Panc1 (cell line): Measurements from ENCODE around the gene KASH5. TPM values are rescaled to one million over a fixed set of nuclear protein-coding genes. Genes with fewer than 3 reads are reported as not detected.

Source experiments
- ATAC-seq: fragments of 200-7000 bp; cut with Tn5 transposase; 2 replicates; pipeline ENCODE4 v1.9.1; 2020; ENCODE audit warnings: mild to moderate bottlenecking, moderate library complexity
- BruUV-seq: library from RNA; stranded (reverse); fragments of 400-500 nt; replicated peaks from 2 replicates; lab custom pipeline; 2021; lab: Mats Ljungman, UMichigan
- CTCF ChIA-PET: fragments of 300-600 bp; sonication (Branson Sonifier 250); formaldehyde crosslinking; loops from one replicate; lab custom pipeline; 2022; ENCODE audit warnings: antibody characterized with exemption; lab: Charles Lee
- POLR2A ChIA-PET: fragments of 300-600 bp; sonication (Branson Sonifier 250); formaldehyde crosslinking; loops from one replicate; lab custom pipeline; 2022; ENCODE audit warnings: antibody characterized with exemption; lab: Charles Lee
- DNase-seq: peaks from one replicate; pipeline ENCODE4 v3.0.0-alpha.2; 2010; ENCODE audit warnings: low read depth, low spot score
- H3K27ac ChIP-seq: 2 replicates; pipeline ENCODE4 v1.5.1; 2011; ENCODE audit warnings: mild to moderate bottlenecking, low read length, inconsistent platforms
- H3K27me3 ChIP-seq: fragments of 200-500 bp; sonication (Bioruptor generic); 2 replicates; pipeline ENCODE4 v1.6.0; 2014; ENCODE audit warnings: low read length, inconsistent platforms; ENCODE audit not compliant: control insufficient read depth, insufficient read depth
- H3K36me3 ChIP-seq: fragments of 200-500 bp; sonication (Bioruptor generic); 2 replicates; pipeline ENCODE4 v1.5.1; 2014; ENCODE audit warnings: inconsistent platforms, mild to moderate bottlenecking, low read length, moderate library complexity; ENCODE audit not compliant: control insufficient read depth, insufficient read depth
- H3K4me1 ChIP-seq: 2 replicates; pipeline ENCODE4 v1.5.1; 2011; ENCODE audit warnings: inconsistent platforms, mild to moderate bottlenecking, low read length, moderate library complexity; ENCODE audit not compliant: control insufficient read depth, insufficient read depth
- H3K4me3 ChIP-seq, 2 experiments: 2 replicates each; pipeline ENCODE4 v1.5.1; 2011 to 2012; ENCODE audit warnings: low read depth in 2 of 2, low read length in 2 of 2, mild to moderate bottlenecking in 2 of 2, inconsistent platforms in 1 of 2, moderate library complexity in 1 of 2
- H3K9me3 ChIP-seq: fragments of 200-500 bp; sonication (Bioruptor generic); 2 replicates; pipeline ENCODE4 v1.5.1; 2014; ENCODE audit warnings: low read depth, mild to moderate bottlenecking, inconsistent platforms, low read length, moderate library complexity; ENCODE audit not compliant: control insufficient read depth, insufficient read depth
- POLR2AphosphoS5 ChIP-seq: IDR thresholded peaks from 2 replicates; pipeline ENCODE4 v1.6.1; 2012; ENCODE audit warnings: mild to moderate bottlenecking, low read depth, low read length, moderate library complexity
- SIN3A ChIP-seq: IDR thresholded peaks from 2 replicates; pipeline ENCODE4 v1.6.1; 2012; ENCODE audit warnings: low read depth, mild to moderate bottlenecking, low read length, moderate library complexity, borderline replicate concordance; ENCODE audit not compliant: insufficient read depth
- TCF7L2 ChIP-seq: IDR thresholded peaks from 2 replicates; pipeline ENCODE4 v1.6.1; 2011; ENCODE audit warnings: mild to moderate bottlenecking, low read depth, low read length, inconsistent platforms
- in situ Hi-C: cut with HindIII; loops from 2 replicates; pipeline ENCODE4 v1.10.0; 2016; ENCODE audit warnings: low sequenced_read_pairs, low pct_unique_long_range_greater_than_20kb
- intact Hi-C: fragments of 100-400 bp; cut with micrococcal nuclease; formaldehyde crosslinking; loops from one replicate; pipeline ENCODE4 v1.10.0; 2022; ENCODE audit not compliant: unreplicated experiment
- total RNA-seq: library from RNA; stranded (reverse); gene quantifications from one replicate; pipeline ENCODE4 v1.2.1, GENCODE V29; 2021; ENCODE audit not compliant: unreplicated experiment
- TF ChIP-seq, protein P1 (sequence below): fragments of 450-650 bp; IDR thresholded peaks from 2 replicates; pipeline ENCODE4 v1.5.1; 2017; ENCODE audit warnings: mild to moderate bottlenecking
- TF ChIP-seq, protein P2 (sequence below), 2 experiments: IDR thresholded peaks; 2 replicates each; pipeline ENCODE4 v1.6.1; 2011 to 2012; ENCODE audit warnings: low read depth in 2 of 2, control low read depth in 1 of 2, low read length in 1 of 2, mild to moderate bottlenecking in 1 of 2, moderate library complexity in 1 of 2; ENCODE audit not compliant: insufficient read depth in 1 of 2

The KASH5 gene
- total RNA-seq, 1 experiment from 2014 or later: not detected

DNA sequence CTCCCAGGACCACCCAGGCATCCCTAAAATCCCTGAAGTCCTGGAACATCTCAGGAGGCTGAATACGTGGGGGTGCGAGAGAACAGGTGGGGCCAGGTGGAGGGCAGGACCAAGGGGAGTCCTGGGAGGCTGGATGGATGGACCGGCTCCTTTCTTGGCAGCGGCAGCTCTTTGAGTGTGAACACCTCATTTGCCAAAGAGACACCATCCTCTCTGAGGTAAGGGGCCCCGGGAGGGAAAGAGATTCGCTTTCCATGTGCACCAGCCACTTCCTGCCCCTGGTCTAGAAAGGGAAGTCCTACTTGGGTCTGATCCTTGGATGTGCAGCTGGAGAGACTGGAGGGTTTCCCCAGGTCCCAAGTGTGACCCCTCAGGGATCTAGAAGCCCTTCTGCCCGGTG lies 19.0 kb downstream of the KASH5 start:
- in situ Hi-C loops: no loop called here
- no peaks in the 10 kb centered on the region for H3K4me1 ChIP-seq
- POLR2A ChIA-PET: interaction anchor here (0.6 kb wide), 1 partner anchor 40 kb away, joined by 4 read pairs; no protein-coding TSS in a partner anchor
- CTCF ChIA-PET: no interaction called here
- no peaks in the 10 kb centered on the region for H3K9me3 ChIP-seq
- no TSS peak for BruUV-seq
- H3K4me3 ChIP-seq: no peak overlapping the region
- no peaks in the 10 kb centered on the region for H3K27me3 ChIP-seq
- H3K27ac ChIP-seq: no peak overlapping the region
- TF ChIP-seq TCF7L2 (no peak), POLR2AphosphoS5 (no peak), SIN3A (no peak)
- TF ChIP-seq, protein P1, sequence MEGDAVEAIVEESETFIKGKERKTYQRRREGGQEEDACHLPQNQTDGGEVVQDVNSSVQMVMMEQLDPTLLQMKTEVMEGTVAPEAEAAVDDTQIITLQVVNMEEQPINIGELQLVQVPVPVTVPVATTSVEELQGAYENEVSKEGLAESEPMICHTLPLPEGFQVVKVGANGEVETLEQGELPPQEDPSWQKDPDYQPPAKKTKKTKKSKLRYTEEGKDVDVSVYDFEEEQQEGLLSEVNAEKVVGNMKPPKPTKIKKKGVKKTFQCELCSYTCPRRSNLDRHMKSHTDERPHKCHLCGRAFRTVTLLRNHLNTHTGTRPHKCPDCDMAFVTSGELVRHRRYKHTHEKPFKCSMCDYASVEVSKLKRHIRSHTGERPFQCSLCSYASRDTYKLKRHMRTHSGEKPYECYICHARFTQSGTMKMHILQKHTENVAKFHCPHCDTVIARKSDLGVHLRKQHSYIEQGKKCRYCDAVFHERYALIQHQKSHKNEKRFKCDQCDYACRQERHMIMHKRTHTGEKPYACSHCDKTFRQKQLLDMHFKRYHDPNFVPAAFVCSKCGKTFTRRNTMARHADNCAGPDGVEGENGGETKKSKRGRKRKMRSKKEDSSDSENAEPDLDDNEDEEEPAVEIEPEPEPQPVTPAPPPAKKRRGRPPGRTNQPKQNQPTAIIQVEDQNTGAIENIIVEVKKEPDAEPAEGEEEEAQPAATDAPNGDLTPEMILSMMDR: no peak
- TF ChIP-seq, protein P2, sequence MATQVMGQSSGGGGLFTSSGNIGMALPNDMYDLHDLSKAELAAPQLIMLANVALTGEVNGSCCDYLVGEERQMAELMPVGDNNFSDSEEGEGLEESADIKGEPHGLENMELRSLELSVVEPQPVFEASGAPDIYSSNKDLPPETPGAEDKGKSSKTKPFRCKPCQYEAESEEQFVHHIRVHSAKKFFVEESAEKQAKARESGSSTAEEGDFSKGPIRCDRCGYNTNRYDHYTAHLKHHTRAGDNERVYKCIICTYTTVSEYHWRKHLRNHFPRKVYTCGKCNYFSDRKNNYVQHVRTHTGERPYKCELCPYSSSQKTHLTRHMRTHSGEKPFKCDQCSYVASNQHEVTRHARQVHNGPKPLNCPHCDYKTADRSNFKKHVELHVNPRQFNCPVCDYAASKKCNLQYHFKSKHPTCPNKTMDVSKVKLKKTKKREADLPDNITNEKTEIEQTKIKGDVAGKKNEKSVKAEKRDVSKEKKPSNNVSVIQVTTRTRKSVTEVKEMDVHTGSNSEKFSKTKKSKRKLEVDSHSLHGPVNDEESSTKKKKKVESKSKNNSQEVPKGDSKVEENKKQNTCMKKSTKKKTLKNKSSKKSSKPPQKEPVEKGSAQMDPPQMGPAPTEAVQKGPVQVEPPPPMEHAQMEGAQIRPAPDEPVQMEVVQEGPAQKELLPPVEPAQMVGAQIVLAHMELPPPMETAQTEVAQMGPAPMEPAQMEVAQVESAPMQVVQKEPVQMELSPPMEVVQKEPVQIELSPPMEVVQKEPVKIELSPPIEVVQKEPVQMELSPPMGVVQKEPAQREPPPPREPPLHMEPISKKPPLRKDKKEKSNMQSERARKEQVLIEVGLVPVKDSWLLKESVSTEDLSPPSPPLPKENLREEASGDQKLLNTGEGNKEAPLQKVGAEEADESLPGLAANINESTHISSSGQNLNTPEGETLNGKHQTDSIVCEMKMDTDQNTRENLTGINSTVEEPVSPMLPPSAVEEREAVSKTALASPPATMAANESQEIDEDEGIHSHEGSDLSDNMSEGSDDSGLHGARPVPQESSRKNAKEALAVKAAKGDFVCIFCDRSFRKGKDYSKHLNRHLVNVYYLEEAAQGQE (IDR thresholded peaks at IDR 0.05; ENCODE audit: insufficient read depth in 1 of 2, low read depth in 2 of 2, low read length in 1 of 2): no peak
- ATAC-seq: no peak
- H3K36me3 ChIP-seq: no peaks in the 10 kb centered on the region
- no peak for DNase-seq
- intact Hi-C loops: no loop called here

DNA sequence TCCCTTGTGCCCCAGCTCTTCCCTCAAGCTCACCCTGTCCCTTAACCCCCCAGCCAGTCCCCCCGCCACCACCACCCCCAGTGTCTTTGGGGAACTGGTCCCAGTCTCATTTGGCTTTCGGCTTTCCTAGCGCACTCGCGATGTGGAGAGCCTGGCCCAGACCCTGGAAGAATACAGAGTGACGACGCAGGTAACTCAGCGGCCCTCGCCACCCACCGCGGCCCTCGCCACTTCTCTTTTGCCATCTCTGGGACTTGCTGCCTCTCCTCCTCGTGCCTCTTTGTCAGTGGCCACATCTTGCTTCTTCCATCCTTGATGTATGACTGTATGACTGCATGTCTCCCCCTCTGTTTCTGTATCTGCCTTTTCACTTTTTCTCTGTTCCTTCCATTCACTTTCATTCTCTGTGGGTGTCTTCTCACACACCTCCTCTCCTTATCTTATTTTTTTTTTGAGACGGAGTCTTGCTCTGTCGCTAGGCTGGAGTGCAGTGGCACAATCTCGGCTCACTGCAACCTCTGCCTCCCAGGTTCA lies 19.5 kb downstream of the KASH5 start:
- intact Hi-C loops: no loop called here
- H3K9me3 ChIP-seq: no peaks in the 10 kb centered on the region
- CTCF ChIA-PET: no interaction called here
- no peaks in the 10 kb centered on the region for H3K27me3 ChIP-seq
- TF ChIP-seq POLR2AphosphoS5 (no peak), TCF7L2 (no peak), SIN3A (no peak)
- TF ChIP-seq, protein P2 (IDR thresholded peaks at IDR 0.05; ENCODE audit: insufficient read depth in 1 of 2, low read depth in 2 of 2, low read length in 1 of 2): no peak
- TF ChIP-seq, protein P1: no peak
- DNase-seq (no peak), ATAC-seq (no peak)
- H3K4me3 ChIP-seq: no peak overlapping the region
- POLR2A ChIA-PET: interaction anchor here (0.6 kb wide), 1 partner anchor 37 kb away, joined by 4 read pairs; no protein-coding TSS in a partner anchor
- H3K36me3 ChIP-seq: no peaks in the 10 kb centered on the region
- no peaks in the 10 kb centered on the region for H3K4me1 ChIP-seq
- no peak overlapping the region for H3K27ac ChIP-seq
- in situ Hi-C loops: no loop called here
- BruUV-seq: no TSS peak
